Trophoblast cell (in vitro differentiated cells and primary cell): ENCODE measurements around the gene ARHGAP42.

Experiments used
- DNase-seq, 2 donors: peaks; one replicate each; pipeline ENCODE4 v3.0.0-alpha.2; 2016
- H2AFZ ChIP-seq: 2 replicates; pipeline ENCODE4 v1.6.1; 2013; ENCODE audit warnings: low read length, moderate library complexity, mild to moderate bottlenecking; ENCODE audit not compliant: insufficient read depth, poor library complexity
- H2AK5ac ChIP-seq: 2 replicates; pipeline ENCODE4 v1.6.1; 2013; ENCODE audit warnings: mild to moderate bottlenecking, low read length
- H2BK120ac ChIP-seq: 2 replicates; pipeline ENCODE4 v1.6.1; 2013; ENCODE audit warnings: low read length, mild to moderate bottlenecking, moderate library complexity; ENCODE audit not compliant: insufficient read depth, poor library complexity
- H2BK12ac ChIP-seq: 2 replicates; pipeline ENCODE4 v1.6.1; 2013; ENCODE audit warnings: mild to moderate bottlenecking, low read length, moderate library complexity
- H2BK5ac ChIP-seq: 2 replicates; pipeline ENCODE4 v1.6.1; 2013; ENCODE audit warnings: low read length, low read depth, moderate library complexity, mild to moderate bottlenecking; ENCODE audit not compliant: poor library complexity
- H3K14ac ChIP-seq: 2 replicates; pipeline ENCODE4 v1.6.1; 2013; ENCODE audit warnings: mild to moderate bottlenecking, low read length
- H3K18ac ChIP-seq: 2 replicates; pipeline ENCODE4 v1.6.1; 2013; ENCODE audit warnings: mild to moderate bottlenecking, low read length
- H3K23ac ChIP-seq: 2 replicates; pipeline ENCODE4 v1.6.1; 2013; ENCODE audit warnings: low read length
- H3K27ac ChIP-seq: 2 replicates; pipeline ENCODE4 v1.5.1; 2013; ENCODE audit warnings: low read depth, mild to moderate bottlenecking, inconsistent platforms, low read length, moderate library complexity
- H3K27me3 ChIP-seq: 2 replicates; pipeline ENCODE4 v1.6.1; 2013; ENCODE audit warnings: inconsistent platforms, mild to moderate bottlenecking, low read length, moderate library complexity; ENCODE audit not compliant: insufficient read depth
- H3K36me3 ChIP-seq, 2 experiments: 1 replicate in 1 of 2; 2 replicates in 1 of 2; pipeline ENCODE4 v1.6.1; 2013; ENCODE audit warnings: low read length in 2 of 2, mild to moderate bottlenecking in 2 of 2, moderate library complexity in 1 of 2; ENCODE audit not compliant: insufficient read depth in 2 of 2, control insufficient read depth in 1 of 2
- H3K4ac ChIP-seq: 2 replicates; pipeline ENCODE4 v1.6.1; 2013; ENCODE audit warnings: low read depth, mild to moderate bottlenecking, low read length, moderate library complexity
- H3K4me1 ChIP-seq, 2 experiments: 1 replicate in 1 of 2; 2 replicates in 1 of 2; pipeline ENCODE4 v1.6.1; 2013; ENCODE audit warnings: low read length in 2 of 2, mild to moderate bottlenecking in 2 of 2, moderate library complexity in 1 of 2; ENCODE audit not compliant: insufficient read depth in 2 of 2, control insufficient read depth in 1 of 2
- H3K4me2 ChIP-seq: 2 replicates; pipeline ENCODE4 v1.6.1; 2013; ENCODE audit warnings: inconsistent platforms, mild to moderate bottlenecking, low read length, moderate library complexity
- H3K4me3 ChIP-seq: 2 replicates; pipeline ENCODE4 v1.5.1; 2013; ENCODE audit warnings: mild to moderate bottlenecking, low read depth, low read length, inconsistent platforms
- H3K79me1 ChIP-seq: one replicate; pipeline ENCODE4 v1.6.1; 2013; ENCODE audit warnings: low read length
- H3K79me2 ChIP-seq: 2 replicates; pipeline ENCODE4 v1.6.1; 2013; ENCODE audit warnings: low read length, mild to moderate bottlenecking; ENCODE audit not compliant: control insufficient read depth, insufficient read depth, poor library complexity
- H3K9ac ChIP-seq: 2 replicates; pipeline ENCODE4 v1.6.1; 2013; ENCODE audit warnings: mild to moderate bottlenecking, low read length
- H3K9me3 ChIP-seq: 2 replicates; pipeline ENCODE4 v1.6.1; 2013; ENCODE audit warnings: low read depth, mild to moderate bottlenecking, control low read depth, inconsistent platforms, low read length; ENCODE audit not compliant: insufficient read depth
- H4K12ac ChIP-seq: 2 replicates; pipeline ENCODE4 v1.6.1; 2013; ENCODE audit warnings: low read depth, mild to moderate bottlenecking, low read length, moderate library complexity
- H4K8ac ChIP-seq: 2 replicates; pipeline ENCODE4 v1.6.1; 2013; ENCODE audit warnings: low read depth, mild to moderate bottlenecking, low read length, moderate library complexity
- H4K91ac ChIP-seq: one replicate; pipeline ENCODE4 v1.6.1; 2013; ENCODE audit warnings: low read depth, mild to moderate bottlenecking, low read length, moderate library complexity
- WGBS: extraction: QIAGEN DNeasy Blood & Tissue Kit; methylation state at CpG from one replicate; pipeline ENCODE4 v1.1.7; 2013; ENCODE audit warnings: missing lambda C conversion rate; ENCODE audit not compliant: insufficient read length, insufficient coverage; ENCODE audit errors: extremely low coverage; 5-methylcytosine and 5-hydroxymethylcytosine counted together

The ARHGAP42 gene

GRCh38 chr11:100640071-100640470 lies 47.0 kb upstream of the ARHGAP42 start:
- Histone ChIP-seq H2BK120ac (no peak overlapping the region), H3K27ac (no peak overlapping the region), H4K8ac (no peak overlapping the region), H3K18ac (no peak overlapping the region), H3K79me1 (peaks cover 3% of the 10 kb centered on the region), H2AK5ac (no peak overlapping the region), H4K91ac (no peak overlapping the region), H3K36me3 (no peaks in the 10 kb centered on the region), H2AFZ (no peak overlapping the region), H3K9ac (no peak overlapping the region), H3K79me2 (no peaks in the 10 kb centered on the region), H3K4ac (no peak overlapping the region), H2BK5ac (no peak overlapping the region), H4K12ac (no peak overlapping the region), H3K14ac (no peak overlapping the region), H2BK12ac (no peak overlapping the region), H3K9me3 (no peaks in the 10 kb centered on the region), H3K4me1 (peaks cover 1 to 2% of the 10 kb centered on the region in 2 experiments), H3K27me3 (no peaks in the 10 kb centered on the region), H3K4me3 (no peak overlapping the region), H3K23ac (no peak overlapping the region), H3K4me2 (no peak overlapping the region)
- no peak for DNase-seq
- no CpG with 5 or more reads among the region's 2 CpGs for WGBS

GRCh38 chr11:100640646-100641045 lies 46.4 kb upstream of the ARHGAP42 start:
- Histone ChIP-seq H3K4me1 (peaks cover 0 to 2% of the 10 kb centered on the region in 2 experiments), H3K79me2 (no peaks in the 10 kb centered on the region), H3K14ac (no peak overlapping the region), H2AK5ac (no peak overlapping the region), H4K8ac (no peak overlapping the region), H3K4ac (no peak overlapping the region), H2BK5ac (no peak overlapping the region), H2BK120ac (no peak overlapping the region), H4K12ac (no peak overlapping the region), H3K27me3 (no peaks in the 10 kb centered on the region), H3K4me3 (no peak overlapping the region), H3K36me3 (no peaks in the 10 kb centered on the region), H2AFZ (no peak overlapping the region), H3K4me2 (no peak overlapping the region), H3K18ac (no peak overlapping the region), H4K91ac (no peak overlapping the region), H3K23ac (no peak overlapping the region), H3K9ac (no peak overlapping the region), H3K9me3 (no peaks in the 10 kb centered on the region), H3K79me1 (peaks cover 3% of the 10 kb centered on the region), H3K27ac (no peak overlapping the region), H2BK12ac (no peak overlapping the region)
- no CpG with 5 or more reads among the region's 1 CpG for WGBS
- DNase-seq: no peak

DNA sequence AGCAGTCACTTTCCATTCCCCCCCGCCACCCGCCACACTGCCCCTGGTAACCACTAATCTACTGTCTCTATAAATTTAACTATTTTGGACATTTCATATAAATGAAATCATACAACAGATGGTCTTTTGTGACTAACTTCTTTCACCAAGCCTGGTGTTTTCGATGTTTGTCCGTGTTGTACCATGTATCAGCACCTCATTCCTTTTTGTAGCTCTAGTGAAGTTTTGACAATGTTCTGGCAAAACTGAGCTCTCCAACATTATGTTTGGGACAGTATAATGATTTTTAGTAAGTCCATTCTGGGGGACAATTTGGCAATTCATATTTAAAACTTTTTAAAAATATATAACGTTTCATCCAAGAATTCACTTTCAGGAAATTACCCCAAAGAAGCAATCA lies 45.6 kb upstream of the ARHGAP42 start:
- H4K12ac ChIP-seq: no peak overlapping the region
- H3K4me1 ChIP-seq: no peaks in the 10 kb centered on the region
- H3K4ac ChIP-seq: no peak overlapping the region
- no peak overlapping the region for H2AK5ac ChIP-seq
- no CpG with 5 or more reads among the region's 5 CpGs for WGBS
- no peak overlapping the region for H3K4me2 ChIP-seq
- no peaks in the 10 kb centered on the region for H3K9me3 ChIP-seq
- H4K91ac ChIP-seq: no peak overlapping the region
- peaks cover 3% of the 10 kb centered on the region for H3K79me1 ChIP-seq
- no peak overlapping the region for H2BK120ac ChIP-seq
- no peak overlapping the region for H3K27ac ChIP-seq
- no peak overlapping the region for H2BK12ac ChIP-seq
- no peak overlapping the region for H4K8ac ChIP-seq
- H3K4me3 ChIP-seq: no peak overlapping the region
- no peak for DNase-seq
- no peak overlapping the region for H3K14ac ChIP-seq
- no peak overlapping the region for H3K18ac ChIP-seq
- no peak overlapping the region for H3K23ac ChIP-seq
- no peak overlapping the region for H2AFZ ChIP-seq
- H3K9ac ChIP-seq: no peak overlapping the region
- H3K27me3 ChIP-seq: no peaks in the 10 kb centered on the region
- no peaks in the 10 kb centered on the region for H3K36me3 ChIP-seq
- H3K79me2 ChIP-seq: no peaks in the 10 kb centered on the region
- H2BK5ac ChIP-seq: no peak overlapping the region

DNA sequence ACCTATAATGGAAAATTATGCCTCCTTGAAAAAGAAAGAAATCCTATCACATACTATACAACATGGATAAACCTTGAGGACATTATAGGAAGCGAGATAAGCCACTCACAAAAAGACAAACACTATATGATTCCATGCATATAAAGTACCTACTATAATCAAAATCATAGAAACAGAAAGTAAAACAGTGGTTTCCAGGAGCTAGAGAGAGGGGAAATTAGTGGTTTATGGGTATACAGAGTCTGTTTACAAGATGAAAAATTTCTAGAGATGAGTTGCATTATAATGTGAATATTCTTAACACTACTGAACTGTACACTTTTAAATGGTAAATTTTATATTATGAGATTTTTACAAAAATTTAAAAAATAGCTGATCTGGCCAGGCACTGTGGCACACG lies 40.5 kb upstream of the ARHGAP42 start:
- Histone ChIP-seq H3K79me2 (no peaks in the 10 kb centered on the region), H3K4ac (no peak overlapping the region), H2AK5ac (no peak overlapping the region), H3K27me3 (no peaks in the 10 kb centered on the region), H2BK5ac (no peak overlapping the region), H4K12ac (no peak overlapping the region), H4K8ac (no peak overlapping the region), H4K91ac (no peak overlapping the region), H3K9me3 (no peaks in the 10 kb centered on the region), H2BK12ac (no peak overlapping the region), H3K18ac (no peak overlapping the region), H3K9ac (no peak overlapping the region), H3K4me2 (no peak overlapping the region), H2BK120ac (no peak overlapping the region), H3K23ac (no peak overlapping the region), H3K36me3 (no peaks in the 10 kb centered on the region), H2AFZ (no peak overlapping the region), H3K79me1 (no peaks in the 10 kb centered on the region), H3K4me1 (peaks cover 3% of the 10 kb centered on the region in 2 experiments), H3K14ac (no peak overlapping the region), H3K4me3 (no peak overlapping the region), H3K27ac (no peak overlapping the region)
- WGBS: no CpG with 5 or more reads among the region's 2 CpGs
- no peak for DNase-seq
